ENCODE results near the gene ZFP36.
A peak's percentile ranks its signal among the peaks of the same experiment; 100 is the strongest.

ZFP36 gene

DNA sequence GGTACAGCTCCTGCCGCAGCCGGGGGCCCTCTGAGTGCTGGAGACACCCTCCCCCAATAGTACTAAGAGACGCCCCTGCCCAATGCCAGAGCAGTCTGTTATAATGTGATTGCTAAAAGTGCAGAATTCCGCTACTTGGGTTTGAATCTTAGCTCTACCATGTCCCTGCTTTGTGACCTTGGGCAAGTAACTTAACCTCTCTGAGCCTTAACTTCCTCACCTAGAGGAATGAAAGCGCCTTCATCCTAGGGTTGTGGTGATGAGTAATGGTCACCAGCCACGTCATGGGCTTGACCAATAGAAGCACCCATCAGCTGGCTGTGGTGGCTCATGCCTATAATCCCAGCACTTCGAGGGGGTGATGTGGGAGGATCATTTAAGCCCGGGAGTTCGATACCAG is 12.4 kb downstream of the ZFP36 start:
- DNase-seq (ENCODE audit: low read depth in 2 of 2): no peak

DNA sequence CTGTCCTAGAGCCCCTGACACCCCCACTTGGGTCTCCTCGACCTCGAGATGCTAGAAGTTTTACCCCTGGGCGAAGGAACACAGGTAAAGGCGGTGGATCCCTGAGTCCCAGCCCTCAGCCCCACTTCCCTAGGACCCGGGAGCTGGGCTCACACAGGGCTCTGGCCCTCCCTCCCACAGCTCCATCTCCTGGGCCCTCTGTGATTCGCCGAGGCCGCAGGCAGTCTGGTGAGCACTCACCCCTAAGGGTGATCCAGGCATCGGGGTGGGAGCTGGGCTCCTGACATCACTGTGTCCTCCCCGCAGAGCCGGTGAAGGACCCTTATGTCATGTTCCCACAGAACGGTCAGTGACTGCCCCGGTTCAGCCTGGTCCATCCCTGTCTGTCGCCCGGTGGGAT is 14.1 kb downstream of the ZFP36 start:
- no peak for DNase-seq (ENCODE audit: low read depth in 2 of 2)

DNA sequence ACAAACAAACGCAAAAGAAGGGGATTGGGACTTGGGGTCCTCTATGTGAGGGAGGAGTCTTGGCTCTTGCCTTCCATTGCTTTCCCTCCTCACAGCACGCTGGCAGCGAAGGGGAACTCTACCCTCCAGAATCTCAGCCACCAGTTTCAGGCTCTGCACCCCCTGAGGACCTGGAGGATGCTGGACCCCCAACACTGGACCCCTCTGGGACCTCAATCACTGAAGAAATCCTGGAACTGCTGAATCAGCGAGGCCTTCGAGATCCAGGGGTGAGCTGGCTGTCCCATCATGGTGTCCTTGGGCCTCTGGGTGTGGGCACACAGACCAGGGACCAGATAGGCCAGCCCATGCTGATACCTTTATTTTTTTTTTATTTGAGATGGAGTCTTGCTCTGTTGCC is 15.4 kb downstream of the ZFP36 start:
- no peak for DNase-seq (ENCODE audit: low read depth in 2 of 2)

DNA sequence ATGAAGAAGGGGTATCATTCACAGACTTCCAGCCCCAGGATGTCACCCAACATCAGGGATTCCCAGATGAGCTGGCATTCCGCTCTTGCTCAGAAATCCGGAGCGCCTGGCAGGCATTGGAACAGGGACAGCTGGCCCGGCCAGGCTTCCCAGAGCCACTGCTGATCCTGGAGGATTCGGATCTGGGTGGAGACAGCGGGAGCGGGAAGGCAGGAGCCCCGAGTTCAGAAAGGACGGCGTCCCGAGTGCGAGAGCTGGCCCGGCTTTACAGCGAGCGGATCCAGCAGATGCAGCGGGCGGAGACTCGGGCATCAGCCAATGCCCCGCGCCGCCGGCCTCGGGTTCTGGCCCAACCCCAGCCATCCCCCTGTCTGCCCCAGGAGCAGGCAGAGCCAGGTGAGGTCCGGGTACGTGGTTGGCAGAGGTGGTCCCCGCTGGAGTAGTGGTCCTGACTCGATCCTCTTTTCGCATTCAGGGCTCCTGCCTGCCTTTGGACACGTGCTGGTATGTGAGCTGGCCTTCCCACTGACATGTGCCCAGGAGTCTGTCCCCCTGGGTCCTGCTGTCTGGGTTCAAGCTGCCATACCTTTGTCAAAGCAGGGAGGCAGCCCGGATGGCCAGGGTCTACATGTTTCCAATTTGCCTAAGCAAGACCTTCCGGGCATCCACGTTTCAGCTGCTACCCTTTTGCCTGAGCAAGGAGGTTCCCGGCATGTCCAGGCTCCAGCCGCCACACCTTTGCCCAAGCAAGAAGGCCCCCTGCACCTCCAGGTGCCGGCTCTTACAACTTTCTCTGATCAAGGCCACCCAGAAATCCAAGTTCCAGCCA is 16.8 kb downstream of the ZFP36 start:
- no peak for DNase-seq (ENCODE audit: low read depth in 2 of 2)

DNA sequence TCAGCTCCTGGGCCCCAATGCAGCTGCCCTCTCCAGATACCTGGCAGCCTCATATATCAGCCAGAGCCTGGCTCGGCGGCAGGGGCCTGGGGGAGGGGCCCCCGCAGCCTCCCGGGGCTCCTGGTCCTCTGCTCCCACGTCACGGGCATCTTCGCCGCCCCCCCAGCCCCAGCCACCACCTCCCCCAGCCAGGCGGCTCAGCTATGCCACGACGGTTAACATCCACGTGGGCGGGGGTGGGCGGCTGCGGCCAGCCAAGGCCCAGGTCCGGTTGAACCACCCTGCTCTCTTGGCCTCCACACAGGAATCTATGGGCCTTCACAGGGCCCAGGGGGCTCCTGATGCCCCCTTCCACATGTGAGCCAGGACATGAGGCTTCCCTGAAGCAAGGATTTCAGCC is 18.3 kb downstream of the ZFP36 start:
- no peak for DNase-seq (ENCODE audit: low read depth in 2 of 2)

DNA sequence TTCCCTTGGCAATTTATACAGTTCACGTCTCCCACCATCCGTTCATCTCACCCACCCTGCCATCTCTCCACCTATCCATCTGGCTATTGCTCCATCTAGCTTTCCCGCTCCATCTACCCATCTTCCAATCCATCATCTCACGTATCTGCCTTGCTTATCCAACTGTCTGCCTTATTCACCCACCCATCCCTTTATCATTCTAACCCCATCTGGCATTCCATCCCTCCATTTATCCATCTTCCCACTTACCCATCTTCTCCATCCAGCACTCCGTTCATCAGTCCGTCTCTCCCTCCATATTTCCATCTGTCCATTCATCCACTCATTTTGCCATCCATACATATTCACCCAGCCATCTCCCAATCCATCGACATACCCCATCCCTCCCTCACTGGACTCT is 19.1 kb downstream of the ZFP36 start:
- DNase-seq (ENCODE audit: low read depth in 2 of 2): no peak

DNA sequence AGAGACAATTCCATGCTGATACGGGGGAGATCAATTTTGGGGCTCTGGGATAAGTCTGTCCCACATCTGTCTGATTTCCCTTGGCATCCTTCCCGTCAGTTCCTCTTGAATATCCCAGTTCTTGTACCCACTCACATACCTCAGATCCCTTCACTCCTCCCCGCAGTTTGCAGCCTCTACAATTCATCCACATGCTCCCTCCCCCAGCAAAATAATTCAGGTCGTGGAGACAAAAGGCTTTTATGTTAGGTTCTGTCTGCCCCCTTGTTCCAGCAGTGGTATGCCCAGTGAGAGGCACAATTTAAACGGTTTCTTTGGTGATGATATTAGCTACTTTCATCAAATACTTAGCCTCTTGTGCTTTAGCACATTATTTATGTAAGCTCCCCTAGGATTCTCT is 19.5 kb downstream of the ZFP36 start:
- DNase-seq (ENCODE audit: low read depth in 2 of 2): no peak

DNA sequence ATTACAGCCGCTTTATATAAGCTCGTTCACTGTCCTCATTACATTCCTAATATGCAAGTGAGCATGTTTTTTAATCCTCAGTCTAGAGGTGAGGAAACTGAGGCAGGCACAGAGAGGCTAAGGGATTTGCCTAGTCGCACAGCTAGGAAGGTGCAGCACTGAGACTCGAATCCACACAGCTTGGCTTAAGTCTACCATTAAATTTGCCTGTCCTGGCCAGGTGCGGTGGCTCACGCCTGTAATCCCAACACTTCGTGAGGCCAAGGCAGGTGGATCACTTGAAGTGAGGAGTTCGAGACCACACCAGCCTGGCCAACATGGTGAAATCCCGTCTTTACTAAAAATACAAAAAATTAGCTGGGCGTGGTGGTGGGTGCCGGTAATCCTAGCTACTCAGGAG is 21.1 kb downstream of the ZFP36 start:
- DNase-seq (ENCODE audit: low read depth in 2 of 2): no peak

DNA sequence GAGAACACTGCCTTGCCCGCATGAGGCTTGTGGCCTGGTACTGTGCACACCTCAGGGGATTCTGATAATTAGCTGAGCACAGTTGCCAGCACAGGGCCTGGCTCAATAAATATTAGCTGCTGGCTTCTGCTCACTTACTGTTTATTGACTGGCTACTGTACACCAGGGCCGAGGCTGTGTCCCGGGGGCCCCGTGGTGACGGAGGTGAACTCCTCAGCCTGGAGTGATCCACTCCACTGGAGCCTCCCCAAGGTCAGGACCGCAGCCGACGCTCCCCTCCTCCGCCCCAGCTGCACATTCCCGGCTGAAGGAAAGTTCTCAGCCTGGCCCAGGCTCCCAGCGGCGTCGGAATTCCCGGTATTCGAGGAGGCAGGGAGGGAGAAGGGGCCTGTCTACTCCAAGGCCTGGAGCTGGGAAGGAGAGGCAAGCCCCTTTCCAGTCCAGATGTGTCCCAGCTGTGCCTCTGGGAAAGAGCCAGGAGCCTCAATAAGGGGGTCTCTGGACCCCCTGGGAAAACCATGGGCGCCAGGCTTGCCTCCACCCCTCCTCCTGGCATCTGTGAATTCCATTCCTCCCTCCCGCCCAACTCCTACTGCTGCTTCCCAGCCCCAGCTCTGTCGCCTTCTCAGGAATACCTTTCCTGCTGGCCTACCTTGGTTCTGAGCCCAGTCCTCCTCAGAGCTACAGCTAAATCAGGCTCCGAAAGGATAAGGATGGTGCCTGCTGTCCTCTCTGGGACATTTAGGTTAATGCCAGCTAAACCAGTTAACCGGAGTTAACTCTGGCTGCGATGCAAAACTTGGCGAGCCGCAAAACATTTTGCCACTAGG is 21.9 kb downstream of the ZFP36 start:
- DNase-seq (ENCODE audit: low read depth in 2 of 2): no peak

DNA sequence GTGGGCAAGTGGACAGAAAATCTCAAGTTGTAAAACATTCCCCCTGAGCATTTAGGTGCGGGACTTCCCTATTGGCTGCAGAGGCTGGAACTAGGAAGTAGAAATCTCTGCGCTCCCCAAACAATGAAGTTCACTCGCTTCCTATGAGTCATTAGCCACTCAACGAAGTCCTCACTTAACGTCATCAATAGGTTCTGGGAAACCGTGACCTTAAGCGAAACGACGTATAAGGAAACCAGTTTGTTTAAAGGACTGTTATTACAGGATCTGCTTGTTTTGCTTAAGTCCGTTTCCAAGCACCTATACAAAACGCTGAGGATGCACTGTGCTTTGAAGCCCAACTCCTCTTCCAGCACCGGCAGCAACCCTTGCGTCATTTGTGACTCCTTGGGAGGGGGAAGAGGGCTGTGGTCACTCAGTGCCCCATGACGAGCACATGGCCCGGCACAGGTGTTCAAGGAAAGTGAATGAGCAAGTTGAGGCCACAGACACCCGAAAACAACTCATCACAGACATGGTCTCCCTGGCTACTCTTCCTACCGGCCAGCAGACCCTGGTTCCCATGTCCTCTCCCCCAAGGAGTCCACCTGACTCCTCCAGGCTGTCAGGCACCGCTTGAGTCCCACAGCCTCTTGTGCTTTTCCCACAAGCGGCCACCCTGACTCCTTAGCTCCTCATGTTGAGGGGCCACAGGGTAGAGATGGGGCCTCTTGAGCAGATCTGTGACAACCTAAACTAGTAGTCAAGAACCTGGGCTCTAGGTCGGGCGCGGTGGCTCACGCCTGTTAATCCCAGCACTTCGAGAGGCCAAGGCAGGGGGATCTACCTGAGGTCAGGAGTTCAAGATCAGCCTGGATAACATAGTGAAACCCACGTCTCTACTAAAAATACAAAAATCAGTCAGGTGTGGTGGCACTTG is 24.3 kb downstream of the ZFP36 start:
- DNase-seq (ENCODE audit: low read depth in 2 of 2): no peak

DNA sequence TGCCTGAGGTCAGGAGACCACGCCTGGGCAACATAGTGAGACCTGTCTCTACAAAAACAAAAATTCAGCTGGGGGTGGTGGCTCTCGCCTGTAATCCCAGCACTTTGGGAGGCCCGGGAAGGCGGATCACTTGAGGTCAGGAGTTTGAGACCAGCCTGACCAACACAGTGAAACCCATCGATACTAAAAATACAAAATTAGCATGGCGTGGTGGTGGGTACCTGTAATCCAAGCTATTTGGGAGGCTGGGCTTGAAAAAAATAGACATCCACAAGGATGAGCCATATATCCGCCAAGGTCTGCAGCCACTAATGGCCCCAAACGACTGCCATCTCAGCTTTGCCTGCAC is 26.0 kb downstream of the ZFP36 start:
- no peak for DNase-seq (ENCODE audit: low read depth in 2 of 2)

DNA sequence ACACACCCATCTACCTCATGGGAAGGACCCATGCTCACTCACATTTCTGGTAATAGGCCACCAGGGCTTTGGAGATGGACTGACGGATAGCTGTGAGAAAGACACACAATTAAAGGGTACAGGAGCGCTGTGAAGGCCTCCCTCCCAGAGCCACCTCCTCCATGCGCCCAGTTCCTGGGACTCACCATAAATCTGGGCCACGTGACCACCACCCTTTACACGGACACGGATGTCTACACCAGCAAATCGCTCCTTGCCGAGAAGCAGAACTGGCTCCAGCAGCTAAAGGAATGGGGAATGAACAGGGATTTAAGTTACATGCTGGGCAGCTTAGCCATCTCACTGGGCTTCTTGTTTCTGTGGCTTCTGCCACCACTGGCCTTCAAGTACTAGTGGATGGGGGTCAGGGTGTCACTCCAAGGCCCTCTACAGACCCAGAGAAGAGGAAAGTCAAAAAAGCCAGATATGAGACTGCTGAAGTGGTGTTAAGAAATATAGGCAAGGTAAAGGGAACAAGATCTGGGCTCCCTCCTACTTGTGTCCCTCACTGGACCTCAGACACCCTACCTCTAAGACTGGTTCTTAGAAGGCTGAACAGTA is 26.9 kb downstream of the ZFP36 start:
- DNase-seq (ENCODE audit: low read depth in 2 of 2): no peak

DNA sequence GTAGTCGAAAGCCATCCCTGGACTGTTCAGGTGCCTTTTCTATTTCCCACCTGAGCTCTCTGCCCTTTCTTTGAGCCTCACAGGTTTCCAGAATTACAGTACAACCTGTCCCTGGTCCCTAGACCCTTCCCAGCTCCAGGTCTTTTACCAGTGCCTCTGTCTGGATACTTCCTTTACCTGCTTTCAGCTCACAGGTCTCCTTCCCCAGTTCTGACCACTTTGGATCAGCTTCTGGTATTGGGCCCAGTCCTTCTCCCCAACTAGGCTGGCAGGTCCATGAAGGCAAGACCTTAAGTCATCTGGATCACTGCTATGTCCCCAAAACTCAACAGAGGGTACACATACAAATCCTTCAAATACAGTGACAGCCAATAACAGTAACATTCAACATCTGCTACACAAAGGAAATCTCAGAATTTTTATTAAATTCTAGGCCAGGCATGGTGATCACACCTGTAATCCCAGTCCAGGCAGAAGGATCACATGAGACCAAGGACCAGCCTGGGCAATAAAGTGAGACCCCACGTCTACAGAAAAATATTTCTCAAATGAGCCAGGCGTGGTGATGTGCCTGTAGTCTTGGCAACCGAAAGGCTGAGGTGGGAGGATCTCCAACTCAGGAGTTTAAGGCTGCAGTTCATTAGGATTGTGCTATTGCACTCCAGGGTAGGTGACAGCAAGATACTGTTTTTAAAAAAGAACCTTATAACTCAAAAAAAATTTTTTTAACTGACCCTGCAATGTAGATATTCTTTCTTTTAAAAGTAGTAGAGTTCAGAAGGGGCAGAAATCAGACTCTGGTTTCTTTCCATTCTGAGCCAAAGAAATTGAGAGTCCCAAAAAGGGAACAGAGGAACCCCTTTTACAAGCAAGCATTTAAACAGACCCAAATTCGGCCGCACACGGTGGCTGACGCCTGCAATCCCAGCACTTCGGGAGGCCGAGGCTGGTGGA is 27.8 kb downstream of the ZFP36 start:
- DNase-seq (ENCODE audit: low read depth in 2 of 2): no peak

DNA sequence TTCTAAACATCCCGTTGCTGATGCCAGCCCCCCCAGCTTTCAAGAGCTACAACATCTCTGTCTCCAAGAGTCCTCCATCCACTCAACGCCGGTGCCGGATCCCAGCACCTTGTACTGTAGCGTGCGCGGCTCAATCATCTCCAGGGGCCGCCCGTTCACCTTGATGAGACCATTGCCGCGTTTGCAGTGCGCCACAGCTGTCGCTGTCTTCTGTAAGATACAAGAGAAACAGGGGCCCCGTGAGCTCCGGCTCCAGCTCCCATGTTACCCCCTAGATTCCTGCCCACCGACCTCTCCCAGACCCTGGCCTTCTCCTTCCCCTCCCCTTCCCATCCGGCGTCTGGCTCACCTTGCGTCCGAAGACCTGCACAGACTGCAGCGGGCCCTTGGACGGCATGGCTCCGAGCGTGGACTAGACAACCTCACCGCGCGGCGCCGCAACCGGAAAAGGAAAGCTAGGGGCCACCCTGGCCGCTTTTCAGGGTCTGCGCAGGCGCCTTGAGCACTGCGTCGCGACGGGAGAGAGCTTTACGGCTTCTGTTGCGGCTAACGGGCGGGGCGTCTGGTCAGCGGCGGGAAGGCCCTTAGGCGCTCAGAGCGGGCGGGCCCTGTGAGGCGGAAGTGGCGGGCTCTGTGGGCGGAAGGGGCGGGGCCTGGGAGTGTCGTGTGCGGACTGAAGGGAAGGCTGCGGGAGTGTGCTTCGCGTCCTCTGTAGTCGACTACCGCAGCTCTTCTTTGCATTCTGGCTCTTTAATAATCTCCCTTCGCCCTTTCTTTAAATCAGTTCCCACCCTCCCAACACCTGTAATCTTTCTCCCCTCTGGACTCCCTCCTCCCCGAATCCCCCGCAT is 29.1 kb downstream of the ZFP36 start, which contains the start of gene RPS16:
TSS of gene RPS16 (minus strand) at position 451 of the 851 bp plus-strand sequence. CDS start at position 397, 54 bp downstream.
- peak; percentile 99 for DNase-seq (ENCODE audit: low read depth in 2 of 2)

DNA sequence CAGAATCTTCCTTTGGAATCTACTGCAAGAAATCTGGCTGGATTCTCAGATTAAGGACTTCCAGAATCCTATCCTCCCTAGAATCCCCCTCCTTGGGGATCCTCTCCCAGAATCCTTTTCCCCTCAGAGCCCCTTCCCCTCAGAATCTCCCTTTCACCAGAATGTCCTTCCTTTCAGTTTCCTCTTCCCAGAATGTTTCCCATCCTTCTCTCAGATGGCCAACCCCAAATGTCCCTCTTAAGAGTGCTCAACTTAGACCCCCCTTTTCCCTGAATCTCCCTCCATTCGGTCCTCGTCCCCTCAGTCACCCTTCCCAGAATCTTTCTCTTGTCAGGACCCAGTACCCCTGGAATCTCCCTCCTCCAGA is 29.7 kb downstream of the ZFP36 start:
- no peak for DNase-seq (ENCODE audit: low read depth in 2 of 2)

DNA sequence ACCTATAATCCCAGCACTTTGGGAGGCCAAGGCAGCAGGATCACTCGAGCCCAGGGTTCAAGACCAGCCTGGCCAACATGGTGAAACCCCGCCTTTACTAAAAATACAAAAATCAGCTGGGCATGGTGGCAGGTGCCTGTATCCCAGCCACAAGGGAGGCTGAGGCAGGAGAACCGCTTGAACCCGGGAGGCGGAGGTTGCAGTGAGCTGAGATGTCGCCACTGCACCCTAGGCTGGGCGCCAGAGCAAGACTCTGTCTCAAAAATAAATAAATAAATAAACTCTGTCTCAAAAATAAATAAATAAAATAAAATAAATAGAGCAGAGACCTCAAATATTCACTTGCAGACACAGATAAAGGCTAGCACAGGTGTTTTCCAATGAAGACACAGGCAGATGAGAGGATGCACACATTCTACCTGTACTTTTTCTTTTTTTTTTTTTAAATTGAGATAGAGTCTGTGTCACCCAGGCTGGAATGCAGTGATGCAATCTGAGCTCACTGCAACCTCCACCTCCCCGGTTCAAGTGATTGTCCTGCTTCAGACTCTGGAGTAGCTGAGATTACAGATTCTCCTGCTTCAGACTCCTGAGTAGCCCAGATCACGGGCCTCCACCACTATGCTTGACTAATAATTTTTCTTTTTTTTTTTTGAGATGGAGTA is 31.8 kb downstream of the ZFP36 start:
- no peak for DNase-seq (ENCODE audit: low read depth in 2 of 2)

DNA sequence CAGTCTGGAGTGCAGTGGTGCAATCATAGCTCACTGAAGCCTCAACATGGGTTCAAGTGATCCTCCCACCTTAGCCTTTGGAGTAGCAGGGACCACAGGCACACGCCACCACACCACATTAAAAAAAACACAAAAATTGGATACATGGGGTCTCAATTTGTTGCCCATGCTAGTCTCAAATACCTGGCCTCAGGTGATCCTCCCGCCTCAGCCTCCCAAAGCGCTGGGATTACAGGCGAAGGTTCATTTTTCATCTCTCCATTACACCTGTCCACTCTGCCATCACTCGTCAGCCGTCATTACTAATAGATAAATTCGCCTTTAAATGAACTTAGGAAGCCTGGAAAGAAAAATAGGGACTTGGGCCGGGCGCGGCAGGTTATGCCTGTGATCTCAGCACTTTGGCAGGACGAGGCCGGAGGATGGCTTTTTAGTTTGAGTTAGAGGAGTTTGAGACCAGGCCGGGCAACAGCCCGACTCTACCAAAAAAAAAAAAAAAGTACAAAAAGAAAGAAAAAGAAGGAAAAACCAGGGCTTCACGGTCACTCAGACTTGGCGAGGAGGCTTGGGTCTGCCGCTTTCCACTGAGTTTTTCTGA is 38.0 kb downstream of the ZFP36 start:
- DNase-seq (ENCODE audit: low read depth in 2 of 2): no peak
